H1 (cell line): ENCODE measurements around the gene KCNMA1. TPM values are rescaled to one million over a fixed set of nuclear protein-coding genes. Genes with fewer than 3 reads are reported as not detected.
A peak's percentile ranks its signal among the peaks of the same experiment; 100 is the strongest.

Experiments
- ASH2L ChIP-seq: fragments of 200-600, 300-600 bp; sonication (generic); IDR thresholded peaks from one replicate; pipeline ENCODE4 v1.7.1; 2017; ENCODE audit warnings: low read length
- BACH1 ChIP-seq: IDR thresholded peaks from 2 replicates; pipeline ENCODE4 v1.6.1; 2012; ENCODE audit warnings: low read length, improper control_type of control experiment
- GABPA ChIP-seq: IDR thresholded peaks from 2 replicates; pipeline ENCODE4 v1.6.1; 2011; ENCODE audit warnings: mild to moderate bottlenecking, low read length, moderate library complexity, borderline replicate concordance; ENCODE audit not compliant: insufficient read depth
- GTF2F1 ChIP-seq: IDR thresholded peaks from 2 replicates; pipeline ENCODE4 v1.6.1; 2012; ENCODE audit warnings: low read depth, low read length, improper control_type of control experiment, borderline replicate concordance
- HDAC6 ChIP-seq: IDR thresholded peaks from one replicate; pipeline ENCODE4 v1.7.1; 2012; ENCODE audit warnings: low read depth, mild to moderate bottlenecking, inconsistent platforms, low read length, moderate library complexity
- KDM4A ChIP-seq: IDR thresholded peaks from one replicate; pipeline ENCODE4 v1.7.1; 2012; ENCODE audit warnings: low read depth, mild to moderate bottlenecking, moderate library complexity, low read length, inconsistent platforms; ENCODE audit not compliant: severe bottlenecking
- PHF8 ChIP-seq: fragments of 200-600 bp; sonication (generic); conservative IDR thresholded peaks from 2 replicates; pipeline ENCODE4 v1.7.1; 2012; ENCODE audit warnings: low read depth, mild to moderate bottlenecking, inconsistent platforms, low read length, moderate library complexity
- POU5F1 ChIP-seq: IDR thresholded peaks from 2 replicates; pipeline ENCODE4 v1.6.1; 2011; ENCODE audit warnings: low read depth, mild to moderate bottlenecking, low read length, moderate library complexity
- RBBP5 ChIP-seq: IDR thresholded peaks from 2 replicates; pipeline ENCODE4 v1.7.1; 2012; ENCODE audit warnings: low read depth, mild to moderate bottlenecking, inconsistent platforms, low read length, moderate library complexity, borderline replicate concordance
- SRF ChIP-seq: IDR thresholded peaks from 2 replicates; pipeline ENCODE4 v1.6.1; 2011; ENCODE audit warnings: mild to moderate bottlenecking, low read depth, low read length, moderate library complexity
- TAF1 ChIP-seq: IDR thresholded peaks from 2 replicates; pipeline ENCODE4 v1.6.1; 2011; ENCODE audit warnings: mild to moderate bottlenecking, low read depth, low read length
- polyA plus RNA-seq, 7 experiments: library from polyadenylated mRNA; depleted of rRNA in 3 of 7; stranded (reverse) in 5 of 7; unstranded in 2 of 7; fragments of >200 nt in 5 of 7; fragments of 200-250 nt in 2 of 7; gene quantifications; 1 replicate in 5 of 7; 2 replicates in 1 of 7; 4 replicates in 1 of 7; pipeline versions ENCODE4 v1.2.1 to v1.2.3, GENCODE V29; 2011 to 2013; ENCODE audit warnings: missing spikeins in 2 of 7, mixed read lengths in 2 of 7
- total RNA-seq: library from RNA; stranded (reverse); fragmentation: NEBNext Ultra II Directional; extraction: Animal tissue kit (Norgen Biotek cat#: 25700); gene quantifications from 2 replicates; pipeline ENCODE4 v1.2.1, GENCODE V29; 2021
- TF ChIP-seq, protein P1 (sequence below): IDR thresholded peaks from 2 replicates; pipeline ENCODE4 v1.6.1; 2012; ENCODE audit warnings: inconsistent platforms

KCNMA1 gene
- total and polyA plus RNA-seq, 2 of the 8 experiments (the other 6 are each of a cell fraction or from before 2014, with no cell fraction given) = 10.2 to 11.1 TPM

DNA sequence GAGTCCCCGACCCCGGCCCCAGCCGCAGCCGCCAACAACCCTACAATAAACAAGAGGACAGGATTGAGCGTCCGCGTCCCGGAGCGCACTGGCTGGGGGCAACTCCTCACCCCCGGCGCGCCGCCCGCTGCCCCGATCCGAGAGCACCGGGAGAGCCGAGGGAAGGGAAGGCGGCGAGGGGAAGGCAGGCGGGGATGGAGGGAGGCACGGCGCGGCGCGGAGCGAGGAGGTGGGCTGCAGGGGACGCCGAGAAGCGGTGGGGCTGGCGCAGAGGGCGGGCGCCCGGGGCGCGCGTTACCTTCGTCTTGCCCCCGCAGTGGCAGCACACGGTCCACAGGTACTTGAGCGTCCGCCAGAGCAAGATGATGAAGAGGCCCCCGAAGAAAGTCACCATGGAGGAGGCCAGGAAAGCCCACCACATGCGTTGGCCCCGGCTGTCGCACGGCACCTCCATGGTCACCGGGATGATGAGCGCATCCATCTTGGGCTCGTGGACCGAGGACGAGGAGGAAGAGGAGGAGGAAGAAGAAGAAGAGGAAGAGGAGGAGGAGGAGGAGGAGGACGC is 559 bp downstream of the KCNMA1 start (continued):
- TF ChIP-seq PHF8 = no peak; the same call in 1 of the 2 replicates
- TF ChIP-seq ASH2L = peak; percentile 82
- TF ChIP-seq GABPA = no peak
- TF ChIP-seq POU5F1 = no peak
- peak; percentile 65 for TF ChIP-seq RBBP5
- no peak for TF ChIP-seq TAF1
- peak; percentile 96 for TF ChIP-seq KDM4A
- TF ChIP-seq HDAC6 = no peak
- TF ChIP-seq BACH1 = no peak
- no peak for TF ChIP-seq GTF2F1
- TF ChIP-seq, protein P1, sequence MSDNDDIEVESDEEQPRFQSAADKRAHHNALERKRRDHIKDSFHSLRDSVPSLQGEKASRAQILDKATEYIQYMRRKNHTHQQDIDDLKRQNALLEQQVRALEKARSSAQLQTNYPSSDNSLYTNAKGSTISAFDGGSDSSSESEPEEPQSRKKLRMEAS = peak; percentile 54; the same call in 1 of the 2 replicates
- no peak for TF ChIP-seq SRF
